ENCODE measurements around the gene TTLL11. TPM values are rescaled to one million over a fixed set of nuclear protein-coding genes. Genes with fewer than 3 reads are reported as not detected.
A peak's percentile ranks its signal among the peaks of the same experiment; 100 is the strongest.

The TTLL11 gene
- polyA plus RNA-seq, 4 donors, result 3.2 to 4.8 (median 3.9) TPM

DNA sequence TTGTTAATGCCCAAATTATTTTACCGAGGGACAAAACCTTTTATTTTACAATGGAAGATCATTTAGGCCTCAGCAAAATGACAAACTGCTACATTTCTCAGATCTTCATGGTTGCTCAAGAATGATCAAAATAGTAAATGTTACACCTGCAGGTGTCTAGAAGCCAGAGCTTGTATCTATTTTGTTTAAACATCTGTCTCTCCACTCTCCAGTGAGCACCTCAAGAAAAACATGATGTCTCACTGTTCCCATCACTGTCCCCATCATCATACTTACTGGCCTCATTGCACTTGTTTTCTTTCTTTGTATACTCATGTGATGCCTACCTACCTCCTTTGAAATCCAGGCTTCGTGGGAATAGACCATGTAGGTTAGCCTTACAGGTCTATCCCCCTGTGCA lies 149.6 kb downstream of the TTLL11 start:
- no peaks in the 10 kb centered on the region for H3K36me3 ChIP-seq (ENCODE audit: control insufficient read depth in 3 of 3, insufficient read depth in 2 of 3, low read depth in 1 of 3, low read length in 3 of 3)
- no peak for FAIRE-seq
- H3K27ac ChIP-seq (ENCODE audit: low read depth in 1 of 3, low read length in 2 of 3), result no peak overlapping the region
- no peak for DNase-seq
- no peaks in the 10 kb centered on the region for H3K27me3 ChIP-seq (ENCODE audit: control insufficient read depth in 3 of 3, insufficient read depth in 3 of 3, low read length in 3 of 3)
- H3K4me1 ChIP-seq (ENCODE audit: control insufficient read depth in 3 of 3, insufficient read depth in 2 of 3, low read depth in 1 of 3, low read length in 2 of 3), result no peaks in the 10 kb centered on the region
- no peaks in the 10 kb centered on the region for H3K9me3 ChIP-seq (ENCODE audit: control insufficient read depth in 2 of 2, insufficient read depth in 1 of 2, low read depth in 1 of 2, low read length in 1 of 2)
- 82 to 94% (median 90%) methylated on average over 2 of the region's 2 CpGs for WGBS, 3 donors
- H3K4me3 ChIP-seq (ENCODE audit: low read depth in 1 of 3, low read length in 3 of 3), result no peak overlapping the region

DNA sequence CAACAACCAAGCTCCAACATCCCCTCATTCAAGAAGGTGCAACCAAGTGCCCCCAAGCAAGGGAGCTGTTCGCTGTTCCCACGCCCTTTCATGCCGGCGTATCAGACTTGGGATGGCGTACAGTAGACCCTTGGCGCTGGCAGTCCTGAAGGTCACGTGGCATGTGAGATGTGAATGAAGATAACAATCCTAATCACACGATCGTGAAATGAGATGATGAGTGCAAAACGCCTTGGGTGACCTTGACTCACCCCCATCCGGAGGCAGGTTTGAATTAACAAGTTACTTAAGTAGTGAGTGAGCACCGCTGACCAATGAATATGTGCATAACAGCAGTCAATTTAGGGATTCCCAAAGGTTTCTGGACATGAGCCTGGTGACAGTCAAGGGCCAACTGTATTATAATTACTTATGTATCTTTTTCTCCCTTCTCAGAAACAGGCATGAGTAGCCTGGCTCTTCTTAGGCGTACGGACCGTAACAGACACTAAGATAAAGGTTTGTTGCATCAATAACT lies 150.2 kb downstream of the TTLL11 start:
- Histone ChIP-seq H3K27ac (ENCODE audit: low read depth in 1 of 3, low read length in 2 of 3) (no peak overlapping the region), H3K4me1 (ENCODE audit: control insufficient read depth in 3 of 3, insufficient read depth in 2 of 3, low read depth in 1 of 3, low read length in 2 of 3) (no peaks in the 10 kb centered on the region), H3K4me3 (ENCODE audit: low read depth in 1 of 3, low read length in 3 of 3) (no peak overlapping the region), H3K9me3 (ENCODE audit: control insufficient read depth in 2 of 2, insufficient read depth in 1 of 2, low read depth in 1 of 2, low read length in 1 of 2) (no peaks in the 10 kb centered on the region), H3K36me3 (ENCODE audit: control insufficient read depth in 3 of 3, insufficient read depth in 2 of 3, low read depth in 1 of 3, low read length in 3 of 3) (no peaks in the 10 kb centered on the region), H3K27me3 (ENCODE audit: control insufficient read depth in 3 of 3, insufficient read depth in 3 of 3, low read length in 3 of 3) (no peaks in the 10 kb centered on the region)
- DNase-seq (no peak), FAIRE-seq (no peak)
- WGBS, 3 donors, result 89 to 96% (median 90%) methylated on average over 15 of the region's 15 CpGs

DNA sequence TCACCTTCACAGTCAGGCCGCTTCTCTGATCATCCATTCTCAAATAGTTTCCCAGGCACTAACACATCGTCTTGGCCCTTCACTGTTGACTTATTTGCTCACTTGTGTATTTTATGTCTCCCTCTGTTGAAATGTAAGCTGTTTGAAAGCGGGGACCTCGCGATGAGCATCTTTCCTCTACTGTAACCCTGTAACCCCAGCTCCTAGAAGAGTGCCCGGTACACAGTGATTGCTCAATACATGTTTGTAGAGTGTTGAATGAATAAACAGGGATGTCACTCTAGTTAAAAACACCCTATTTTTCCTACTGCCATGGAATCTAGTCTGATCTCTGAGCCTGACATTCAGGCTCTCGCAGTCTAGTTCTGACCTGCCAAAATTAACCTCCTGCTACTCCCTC lies 150.8 kb downstream of the TTLL11 start:
- Histone ChIP-seq H3K9me3 (ENCODE audit: control insufficient read depth in 2 of 2, insufficient read depth in 1 of 2, low read depth in 1 of 2, low read length in 1 of 2) (no peaks in the 10 kb centered on the region), H3K4me1 (ENCODE audit: control insufficient read depth in 3 of 3, insufficient read depth in 2 of 3, low read depth in 1 of 3, low read length in 2 of 3) (no peaks in the 10 kb centered on the region), H3K36me3 (ENCODE audit: control insufficient read depth in 3 of 3, insufficient read depth in 2 of 3, low read depth in 1 of 3, low read length in 3 of 3) (no peaks in the 10 kb centered on the region), H3K27me3 (ENCODE audit: control insufficient read depth in 3 of 3, insufficient read depth in 3 of 3, low read length in 3 of 3) (no peaks in the 10 kb centered on the region), H3K4me3 (ENCODE audit: low read depth in 1 of 3, low read length in 3 of 3) (no peak overlapping the region), H3K27ac (ENCODE audit: low read depth in 1 of 3, low read length in 2 of 3) (no peak overlapping the region)
- FAIRE-seq (no peak), DNase-seq (no peak)
- 93% methylated on average over 7 of the region's 7 CpGs for WGBS, 3 donors

DNA sequence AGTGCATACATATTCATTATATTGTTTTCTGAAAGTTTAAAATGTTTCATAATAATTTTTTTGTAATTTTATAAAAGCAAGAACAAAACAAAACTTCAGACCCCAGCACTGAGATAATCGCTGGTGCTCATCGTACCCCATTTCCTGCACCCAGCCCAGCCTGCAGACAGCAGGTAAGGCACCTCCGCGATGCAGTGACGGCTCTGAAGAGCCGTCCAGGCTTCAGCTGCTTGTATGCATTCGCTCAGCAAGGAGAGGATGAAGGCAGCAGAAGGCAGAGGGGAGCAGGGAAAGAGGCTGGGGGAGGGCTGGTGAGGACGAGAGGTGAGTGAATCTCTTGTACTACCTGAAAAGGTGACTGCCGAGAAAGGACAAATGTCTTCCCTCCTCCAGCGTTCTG lies 153.5 kb downstream of the TTLL11 start:
- no peak for FAIRE-seq
- no peak for DNase-seq
- Histone ChIP-seq H3K9me3 (ENCODE audit: control insufficient read depth in 2 of 2, insufficient read depth in 1 of 2, low read depth in 1 of 2, low read length in 1 of 2) (no peaks in the 10 kb centered on the region), H3K4me3 (ENCODE audit: low read depth in 1 of 3, low read length in 3 of 3) (no peak overlapping the region), H3K36me3 (ENCODE audit: control insufficient read depth in 3 of 3, insufficient read depth in 2 of 3, low read depth in 1 of 3, low read length in 3 of 3) (no peaks in the 10 kb centered on the region), H3K27ac (ENCODE audit: low read depth in 1 of 3, low read length in 2 of 3) (no peak overlapping the region), H3K4me1 (ENCODE audit: control insufficient read depth in 3 of 3, insufficient read depth in 2 of 3, low read depth in 1 of 3, low read length in 2 of 3) (no peaks in the 10 kb centered on the region), H3K27me3 (ENCODE audit: control insufficient read depth in 3 of 3, insufficient read depth in 3 of 3, low read length in 3 of 3) (no peaks in the 10 kb centered on the region)
- 66 to 80% (median 80%) methylated on average over 10 of the region's 10 CpGs for WGBS, 3 donors

DNA sequence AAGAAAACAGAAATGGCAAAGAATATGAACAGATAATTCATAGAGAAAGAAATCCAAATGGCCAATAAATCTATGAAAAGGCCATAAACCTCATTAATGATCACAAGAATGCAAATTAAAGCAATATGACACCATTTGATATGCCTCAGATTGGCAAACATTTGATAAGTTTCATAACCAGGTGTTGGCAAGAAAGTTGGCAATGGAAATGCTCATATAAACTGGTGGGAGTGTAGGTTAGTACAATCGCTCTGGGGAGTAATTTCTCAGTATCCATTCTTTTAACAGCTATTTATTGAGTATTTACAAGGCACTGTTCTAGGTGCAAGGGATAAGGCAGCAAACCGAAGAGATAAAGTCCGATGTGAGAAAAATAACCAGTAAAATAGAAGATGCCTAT lies 154.5 kb downstream of the TTLL11 start:
- no peaks in the 10 kb centered on the region for H3K27me3 ChIP-seq (ENCODE audit: control insufficient read depth in 3 of 3, insufficient read depth in 3 of 3, low read length in 3 of 3)
- no peaks in the 10 kb centered on the region for H3K9me3 ChIP-seq (ENCODE audit: control insufficient read depth in 2 of 2, insufficient read depth in 1 of 2, low read depth in 1 of 2, low read length in 1 of 2)
- H3K4me1 ChIP-seq (ENCODE audit: control insufficient read depth in 3 of 3, insufficient read depth in 2 of 3, low read depth in 1 of 3, low read length in 2 of 3), result no peaks in the 10 kb centered on the region
- no peak overlapping the region for H3K27ac ChIP-seq (ENCODE audit: low read depth in 1 of 3, low read length in 2 of 3)
- H3K4me3 ChIP-seq (ENCODE audit: low read depth in 1 of 3, low read length in 3 of 3), result no peak overlapping the region
- H3K36me3 ChIP-seq (ENCODE audit: control insufficient read depth in 3 of 3, insufficient read depth in 2 of 3, low read depth in 1 of 3, low read length in 3 of 3), result no peaks in the 10 kb centered on the region
- 20 to 63% (median 50%) methylated on average over 3 of the region's 3 CpGs for WGBS, 3 donors
- FAIRE-seq (no peak), DNase-seq (peak in 1 of 2 donors; percentile 54)

DNA sequence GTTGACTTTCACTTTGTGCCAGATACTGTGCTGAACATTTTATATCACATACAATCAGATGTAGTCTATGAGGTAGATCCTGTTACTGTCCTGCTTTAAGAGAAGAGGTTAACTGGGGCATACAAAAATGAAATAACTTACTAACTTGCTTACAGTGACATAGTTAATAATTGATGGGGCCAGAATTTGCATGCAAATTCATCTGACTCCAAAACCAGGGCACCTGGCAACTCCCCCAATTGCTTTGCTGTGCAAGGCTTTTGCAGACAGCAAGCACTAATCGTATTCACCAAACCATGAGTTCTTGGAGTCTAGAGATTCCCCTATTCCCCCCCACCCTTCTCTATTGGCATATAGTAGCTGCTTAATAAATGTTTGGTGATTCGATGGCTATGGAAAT lies 155.9 kb downstream of the TTLL11 start:
- DNase-seq (no peak), FAIRE-seq (no peak)
- WGBS, 3 donors, result 63 to 84% (median 74%) methylated on average over 2 of the region's 2 CpGs
- no peaks in the 10 kb centered on the region for H3K36me3 ChIP-seq (ENCODE audit: control insufficient read depth in 3 of 3, insufficient read depth in 2 of 3, low read depth in 1 of 3, low read length in 3 of 3)
- no peak overlapping the region for H3K27ac ChIP-seq (ENCODE audit: low read depth in 1 of 3, low read length in 2 of 3)
- H3K4me1 ChIP-seq (ENCODE audit: control insufficient read depth in 3 of 3, insufficient read depth in 2 of 3, low read depth in 1 of 3, low read length in 2 of 3), result no peaks in the 10 kb centered on the region
- H3K9me3 ChIP-seq (ENCODE audit: control insufficient read depth in 2 of 2, insufficient read depth in 1 of 2, low read depth in 1 of 2, low read length in 1 of 2), result no peaks in the 10 kb centered on the region
- no peak overlapping the region for H3K4me3 ChIP-seq (ENCODE audit: low read depth in 1 of 3, low read length in 3 of 3)
- H3K27me3 ChIP-seq (ENCODE audit: control insufficient read depth in 3 of 3, insufficient read depth in 3 of 3, low read length in 3 of 3), result no peaks in the 10 kb centered on the region

DNA sequence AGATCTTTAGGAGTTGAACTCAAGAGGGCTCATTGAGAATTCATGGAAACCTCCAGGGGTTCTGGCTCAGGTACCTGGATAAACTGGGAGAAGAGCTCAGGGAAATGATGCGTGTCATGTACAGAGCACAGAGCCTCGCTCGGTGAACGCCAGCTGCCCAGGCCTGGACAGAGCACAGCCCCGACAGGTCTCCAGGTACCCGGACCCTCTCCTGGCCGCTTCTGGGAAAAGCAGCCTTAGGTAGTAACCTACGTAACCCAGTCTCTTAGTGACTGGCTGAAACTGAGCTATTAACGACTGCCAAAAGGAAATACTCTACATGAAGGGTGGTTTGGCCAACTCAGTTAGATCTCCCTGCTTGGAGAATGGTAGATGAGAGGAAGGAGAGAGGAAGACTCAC lies 157.4 kb downstream of the TTLL11 start:
- FAIRE-seq (no peak), DNase-seq (no peak)
- Histone ChIP-seq H3K27ac (ENCODE audit: low read depth in 1 of 3, low read length in 2 of 3) (no peak overlapping the region), H3K9me3 (ENCODE audit: control insufficient read depth in 2 of 2, insufficient read depth in 1 of 2, low read depth in 1 of 2, low read length in 1 of 2) (no peaks in the 10 kb centered on the region), H3K4me3 (ENCODE audit: low read depth in 1 of 3, low read length in 3 of 3) (no peak overlapping the region), H3K36me3 (ENCODE audit: control insufficient read depth in 3 of 3, insufficient read depth in 2 of 3, low read depth in 1 of 3, low read length in 3 of 3) (no peaks in the 10 kb centered on the region), H3K4me1 (ENCODE audit: control insufficient read depth in 3 of 3, insufficient read depth in 2 of 3, low read depth in 1 of 3, low read length in 2 of 3) (no peaks in the 10 kb centered on the region), H3K27me3 (ENCODE audit: control insufficient read depth in 3 of 3, insufficient read depth in 3 of 3, low read length in 3 of 3) (no peaks in the 10 kb centered on the region)
- WGBS, 3 donors, result 89 to 93% (median 91%) methylated on average over 9 of the region's 9 CpGs

DNA sequence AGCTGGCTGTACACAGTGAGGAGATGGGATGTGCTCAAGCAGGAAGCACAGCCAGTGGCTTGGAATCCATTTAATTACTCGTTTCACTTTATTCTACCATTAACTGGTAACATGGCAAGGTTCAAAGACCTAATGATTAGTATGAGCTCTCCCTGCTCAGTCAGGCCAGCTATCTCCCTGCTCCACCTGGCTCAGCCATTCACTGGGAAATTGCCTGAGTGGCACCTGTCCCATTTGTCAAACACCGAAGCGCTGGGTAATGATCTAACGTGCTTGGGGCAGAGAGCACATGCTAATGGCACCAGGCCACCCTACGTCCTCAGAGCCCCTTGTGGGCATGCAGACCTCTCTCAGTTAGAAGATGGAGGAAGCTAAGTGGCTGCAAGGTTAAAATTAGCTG lies 162.2 kb downstream of the TTLL11 start:
- 27 to 64% (median 32%) methylated on average over 5 of the region's 5 CpGs for WGBS, 3 donors
- Histone ChIP-seq H3K36me3 (ENCODE audit: control insufficient read depth in 3 of 3, insufficient read depth in 2 of 3, low read depth in 1 of 3, low read length in 3 of 3) (no peaks in the 10 kb centered on the region), H3K9me3 (ENCODE audit: control insufficient read depth in 2 of 2, insufficient read depth in 1 of 2, low read depth in 1 of 2, low read length in 1 of 2) (no peaks in the 10 kb centered on the region), H3K27ac (ENCODE audit: low read depth in 1 of 3, low read length in 2 of 3) (peak overlapping the region in 1 of 3 donors; percentile 3), H3K27me3 (ENCODE audit: control insufficient read depth in 3 of 3, insufficient read depth in 3 of 3, low read length in 3 of 3) (no peaks in the 10 kb centered on the region), H3K4me3 (ENCODE audit: low read depth in 1 of 3, low read length in 3 of 3) (no peak overlapping the region), H3K4me1 (ENCODE audit: control insufficient read depth in 3 of 3, insufficient read depth in 2 of 3, low read depth in 1 of 3, low read length in 2 of 3) (peaks cover 0 to 3% (median 0%) of the 10 kb centered on the region in 3 donors)
- FAIRE-seq (no peak), DNase-seq (peak; percentile 38 to 74)
